Spleen (tissue), 11 donors: ENCODE results near the gene IMMP2L. TPM values are rescaled to one million over a fixed set of nuclear protein-coding genes. Genes with fewer than 3 reads are reported as not detected.

Source experiments
- DNase-seq: peaks from one replicate; pipeline ENCODE4 v3.0.0-alpha.2; 2020
- H3K27ac ChIP-seq, 8 donors: fragments of 200-600 bp; sonication (generic) in 7 of 8; 1 replicate in 4 of 8; 2 replicates in 4 of 8; pipeline versions ENCODE4 v1.5.0 to v1.8.0; 2016 to 2021; ENCODE audit warnings: inconsistent platforms in 4 of 8, mild to moderate bottlenecking in 4 of 8, moderate library complexity in 1 of 8
- H3K27me3 ChIP-seq, 7 donors: fragments of 200-600 bp; sonication (generic) in 6 of 7; replicated peaks in 1 of 7; 1 replicate in 4 of 7; 2 replicates in 3 of 7; pipeline versions ENCODE4 v1.5.0 to v1.8.0; 2016 to 2021; ENCODE audit warnings: inconsistent platforms in 3 of 7, mild to moderate bottlenecking in 1 of 7
- H3K36me3 ChIP-seq, 6 donors: fragments of 200-600 bp; sonication (generic) in 5 of 6; 1 replicate in 4 of 6; 2 replicates in 2 of 6; pipeline versions ENCODE4 v1.5.0 to v1.8.0; 2016 to 2021; ENCODE audit warnings: inconsistent platforms in 2 of 6
- H3K4me1 ChIP-seq, 6 donors: fragments of 200-600 bp; sonication (generic) in 5 of 6; 1 replicate in 3 of 6; 2 replicates in 3 of 6; pipeline versions ENCODE4 v1.5.0 to v1.8.0; 2016 to 2021; ENCODE audit warnings: inconsistent platforms in 3 of 6
- H3K4me3 ChIP-seq, 8 donors: fragments of 200-600 bp; sonication (generic) in 7 of 8; 1 replicate in 4 of 8; 2 replicates in 4 of 8; pipeline versions ENCODE4 v1.5.0 to v1.8.0; 2016 to 2021; ENCODE audit warnings: inconsistent platforms in 4 of 8, mild to moderate bottlenecking in 4 of 8, moderate library complexity in 2 of 8
- H3K9me3 ChIP-seq, 8 donors: fragments of 200-600 bp; sonication (generic) in 7 of 8; 1 replicate in 4 of 8; 2 replicates in 4 of 8; pipeline versions ENCODE4 v1.5.0 to v1.8.0; 2016 to 2021; ENCODE audit warnings: inconsistent platforms in 4 of 8
- POLR2A ChIP-seq, 3 donors: fragments of 450-650 bp; IDR thresholded peaks; one replicate each; pipeline ENCODE4 v1.5.1; 2017; ENCODE audit warnings: antibody characterized with exemption in 3 of 3, mild to moderate bottlenecking in 1 of 3
- POLR2AphosphoS5 ChIP-seq, 3 donors: sonication (generic); formaldehyde crosslinking; IDR thresholded peaks; one replicate each; pipeline ENCODE4 v1.5.1; 2017; ENCODE audit warnings: antibody characterized with exemption in 3 of 3
- WGBS, 5 donors: extraction: QIAGEN DNeasy Blood & Tissue Kit in 3 of 5; methylation state at CpG; one replicate each; pipeline versions ENCODE4 v1.1.5 to v1.1.7; 2013 to 2018; 5-methylcytosine and 5-hydroxymethylcytosine counted together
- intact Hi-C: fragments of 100-400 bp; cut with DNase I; formaldehyde crosslinking; loops from one replicate; pipeline ENCODE4 v1.15.0; 2023; ENCODE audit warnings: low total_unique reads
- polyA plus RNA-seq, 3 donors: library from polyadenylated mRNA; stranded (reverse); fragments of 200-250 nt; gene quantifications; one replicate each; pipeline ENCODE4 v1.2.1, GENCODE V29; 2013
- total RNA-seq, 7 donors: library from RNA; depleted of rRNA in 3 of 7; stranded (reverse); fragments of >200 nt in 3 of 7; fragmentation: NEBNext Ultra II Directional in 4 of 7; extraction: Animal tissue kit (Norgen Biotek cat#: 25700) in 4 of 7; gene quantifications; one replicate each; pipeline versions ENCODE4 v1.1.0 to v1.2.1, GENCODE V29; 2016 to 2021
- TF ChIP-seq, protein P1 (sequence below), 11 experiments: fragments of 200-600 bp in 7 of 11; fragments of 450-650 bp in 4 of 11; sonication (generic) in 4 of 11; IDR thresholded peaks in 8 of 11; conservative IDR thresholded peaks in 3 of 11; 1 replicate in 7 of 11; 2 replicates in 4 of 11; pipeline versions ENCODE4 v1.4.0 to v1.8.0; 2016 to 2021; ENCODE audit warnings: antibody characterized with exemption in 11 of 11, inconsistent platforms in 4 of 11, mild to moderate bottlenecking in 1 of 11
- donor health status: healthy with polysubstance abuse.
- donor health status: DM: no; HTN: no; CAD: no; lungs with moderate emphysema.
- donor health status: DM: no; HTN: no; CAD: no.
- donor health status: Bipolar disorder and iron deficiency.
- donor health status: healthy.
- donor health status: DM: no; HTN: no; CAD: no.
- donor health status: DM: yes; HTN: yes; CAD: no.

The IMMP2L gene
- total and polyA plus RNA-seq, 10 donors = 6.5 to 32.7 (median 9.8) TPM

DNA sequence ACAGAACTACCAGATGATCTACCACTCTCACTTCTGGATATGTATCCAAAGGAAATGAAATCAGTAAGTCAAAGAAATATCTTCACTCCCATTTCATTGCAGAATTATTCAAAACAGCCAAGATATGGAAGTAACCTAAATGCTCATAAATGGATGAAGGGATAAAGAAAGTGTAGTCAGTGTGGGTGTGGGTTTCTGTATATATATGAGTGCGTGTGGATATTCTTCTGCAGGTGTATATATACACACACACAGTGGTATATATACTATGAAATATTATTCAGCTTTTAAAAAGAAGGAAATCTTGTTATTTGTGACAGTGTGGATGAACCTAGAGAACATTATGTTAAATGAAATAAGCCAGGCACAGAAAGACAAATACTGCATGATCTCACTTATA, 48.7 kb downstream of the IMMP2L start:
- peaks cover 0 to 1% (median 0%) of the 10 kb centered on the region in 6 donors for H3K4me1 ChIP-seq
- DNase-seq = no peak
- H3K27ac ChIP-seq = no peak overlapping the region
- intact Hi-C loops = no loop called here
- no peaks in the 10 kb centered on the region for H3K36me3 ChIP-seq
- H3K9me3 ChIP-seq = no peaks in the 10 kb centered on the region
- TF ChIP-seq POLR2A (IDR thresholded peaks at IDR 0.05) (no peak), POLR2AphosphoS5 (IDR thresholded peaks at IDR 0.05) (no peak)
- TF ChIP-seq, protein P1, sequence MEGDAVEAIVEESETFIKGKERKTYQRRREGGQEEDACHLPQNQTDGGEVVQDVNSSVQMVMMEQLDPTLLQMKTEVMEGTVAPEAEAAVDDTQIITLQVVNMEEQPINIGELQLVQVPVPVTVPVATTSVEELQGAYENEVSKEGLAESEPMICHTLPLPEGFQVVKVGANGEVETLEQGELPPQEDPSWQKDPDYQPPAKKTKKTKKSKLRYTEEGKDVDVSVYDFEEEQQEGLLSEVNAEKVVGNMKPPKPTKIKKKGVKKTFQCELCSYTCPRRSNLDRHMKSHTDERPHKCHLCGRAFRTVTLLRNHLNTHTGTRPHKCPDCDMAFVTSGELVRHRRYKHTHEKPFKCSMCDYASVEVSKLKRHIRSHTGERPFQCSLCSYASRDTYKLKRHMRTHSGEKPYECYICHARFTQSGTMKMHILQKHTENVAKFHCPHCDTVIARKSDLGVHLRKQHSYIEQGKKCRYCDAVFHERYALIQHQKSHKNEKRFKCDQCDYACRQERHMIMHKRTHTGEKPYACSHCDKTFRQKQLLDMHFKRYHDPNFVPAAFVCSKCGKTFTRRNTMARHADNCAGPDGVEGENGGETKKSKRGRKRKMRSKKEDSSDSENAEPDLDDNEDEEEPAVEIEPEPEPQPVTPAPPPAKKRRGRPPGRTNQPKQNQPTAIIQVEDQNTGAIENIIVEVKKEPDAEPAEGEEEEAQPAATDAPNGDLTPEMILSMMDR (IDR thresholded peaks at IDR 0.05 in 8 of 11, conservative IDR thresholded peaks at IDR 0.05 in 3 of 11) = no peak
- no peaks in the 10 kb centered on the region for H3K27me3 ChIP-seq
- WGBS, 5 donors = 89 to 98% (median 95%) methylated on average over 1 of the region's 1 CpG
- no peak overlapping the region for H3K4me3 ChIP-seq

DNA sequence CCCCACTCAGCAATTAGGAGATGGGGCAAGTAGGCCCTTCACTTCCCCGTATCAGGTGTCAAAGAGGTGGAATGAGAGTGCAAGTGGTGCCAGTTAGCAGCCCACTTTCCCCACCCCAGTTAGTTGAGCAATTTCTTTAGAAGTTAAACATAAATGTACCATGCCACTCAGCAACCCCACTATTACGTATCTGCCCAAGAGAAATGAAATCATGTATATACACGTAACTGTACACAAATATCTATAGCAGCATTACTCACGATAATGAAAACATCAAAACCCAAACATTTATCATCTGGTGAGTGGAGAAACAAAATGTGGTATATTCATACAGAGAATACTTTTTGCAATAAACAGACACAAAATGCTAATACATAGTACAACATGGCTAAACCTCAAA, 50.4 kb downstream of the IMMP2L start:
- H3K36me3 ChIP-seq = no peaks in the 10 kb centered on the region
- H3K27me3 ChIP-seq = no peaks in the 10 kb centered on the region
- no peaks in the 10 kb centered on the region for H3K9me3 ChIP-seq
- H3K4me1 ChIP-seq = peaks cover 0 to 5% (median 0%) of the 10 kb centered on the region in 6 donors
- TF ChIP-seq POLR2AphosphoS5 (IDR thresholded peaks at IDR 0.05) = no peak
- no peak for TF ChIP-seq POLR2A (IDR thresholded peaks at IDR 0.05)
- TF ChIP-seq, protein P1 (IDR thresholded peaks at IDR 0.05 in 8 of 11, conservative IDR thresholded peaks at IDR 0.05 in 3 of 11) = no peak
- WGBS, 5 donors = 87 to 94% (median 92%) methylated on average over 4 of the region's 4 CpGs
- DNase-seq = no peak
- intact Hi-C loops = no loop called here
- H3K4me3 ChIP-seq = no peak overlapping the region
- H3K27ac ChIP-seq = no peak overlapping the region

DNA sequence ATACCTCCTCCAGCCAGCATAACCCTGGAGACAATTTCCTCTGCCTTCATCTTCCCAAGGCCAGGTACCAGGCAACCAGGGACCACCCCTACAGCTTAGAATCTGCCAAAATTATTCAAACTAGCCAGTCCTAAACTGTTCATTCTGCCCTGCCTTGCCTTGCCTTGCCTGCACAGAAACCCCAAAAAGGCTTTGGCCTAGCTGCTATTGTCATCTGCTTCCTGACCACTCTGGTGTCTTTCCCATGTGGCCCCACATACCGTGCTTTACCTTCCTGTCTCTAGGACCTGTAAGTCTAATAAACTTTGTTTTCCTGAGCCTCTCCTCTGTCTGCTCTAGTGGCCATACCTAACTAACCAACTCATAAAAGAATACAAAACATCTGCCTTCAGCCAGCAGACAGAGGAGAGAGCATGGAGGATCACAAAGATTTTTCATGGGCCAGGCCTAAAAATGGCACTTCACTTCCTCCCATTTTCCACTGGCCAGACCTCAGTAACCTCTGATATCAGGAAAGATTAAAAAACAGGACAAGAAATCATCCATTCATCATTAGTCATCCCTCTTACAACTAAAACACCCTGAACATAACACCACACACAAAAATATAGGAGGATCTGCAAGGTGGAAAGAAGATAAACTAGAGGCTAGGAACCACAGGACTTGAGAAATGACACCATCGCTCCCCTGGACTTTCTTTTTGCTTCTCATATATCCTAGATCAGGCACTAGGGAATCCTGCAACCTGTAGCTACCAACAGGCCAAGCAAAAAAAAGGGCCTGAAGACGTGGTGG, 51.5 kb downstream of the IMMP2L start:
- 80 to 85% (median 83%) methylated on average over 3 of the region's 3 CpGs for WGBS, 5 donors
- peaks cover 0 to 5% (median 0%) of the 10 kb centered on the region in 6 donors for H3K4me1 ChIP-seq
- no peaks in the 10 kb centered on the region for H3K27me3 ChIP-seq
- intact Hi-C loops = no loop called here
- peaks cover 0 to 7% (median 0%) of the 10 kb centered on the region in 8 donors for H3K9me3 ChIP-seq
- TF ChIP-seq, protein P1 (IDR thresholded peaks at IDR 0.05 in 8 of 11, conservative IDR thresholded peaks at IDR 0.05 in 3 of 11) = no peak
- no peak overlapping the region for H3K4me3 ChIP-seq
- DNase-seq = no peak
- no peak overlapping the region for H3K27ac ChIP-seq
- H3K36me3 ChIP-seq = no peaks in the 10 kb centered on the region

DNA sequence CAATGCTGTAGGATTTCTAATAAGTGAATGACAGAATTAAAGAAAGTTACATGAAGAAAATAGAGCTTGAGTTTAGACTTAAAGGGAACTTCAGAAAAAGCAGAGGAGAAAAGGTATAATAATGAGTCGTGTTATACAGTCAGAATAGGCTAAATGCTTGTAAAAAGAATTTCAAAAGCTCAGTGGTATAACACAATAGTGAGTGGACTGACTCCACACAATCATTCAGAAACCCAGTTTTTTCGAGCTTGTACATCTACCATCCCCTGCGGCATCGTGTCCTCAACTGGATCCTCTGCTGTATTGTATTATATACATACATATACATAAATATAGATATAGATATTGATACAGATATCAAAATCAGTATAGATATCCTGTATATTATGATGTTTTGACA, 52.2 kb downstream of the IMMP2L start:
- TF ChIP-seq POLR2AphosphoS5 (IDR thresholded peaks at IDR 0.05) (no peak), POLR2A (IDR thresholded peaks at IDR 0.05) (no peak)
- TF ChIP-seq, protein P1 (IDR thresholded peaks at IDR 0.05 in 8 of 11, conservative IDR thresholded peaks at IDR 0.05 in 3 of 11) = no peak
- whole genome bisulfite sequencing, 5 donors = 88 to 96% (median 93%) methylated on average over 4 of the region's 4 CpGs
- Histone ChIP-seq H3K27ac (no peak overlapping the region), H3K4me1 (peaks cover 0 to 5% (median 0%) of the 10 kb centered on the region in 6 donors), H3K36me3 (no peaks in the 10 kb centered on the region), H3K9me3 (peaks cover 0 to 13% (median 2%) of the 10 kb centered on the region in 8 donors), H3K4me3 (no peak overlapping the region), H3K27me3 (no peaks in the 10 kb centered on the region)
- DNase-seq = no peak
- intact Hi-C loops = no loop called here
